Activated B cell treated with CpG ODN at 0.5 μM for 24 hours (primary cell): ENCODE data around the gene GNGT2. TPM values are rescaled to one million over a fixed set of nuclear protein-coding genes. Genes with fewer than 3 reads are reported as not detected.

Experiments
- ATAC-seq: fragments of 200-7000 bp; cut with Tn5 transposase; one replicate; pipeline ENCODE4 v1.10.0; 2021; ENCODE audit warnings: low read depth, mild to moderate bottlenecking, moderate library complexity
- CTCF ChIA-PET: fragments of 350-600 bp; sonication (Branson Sonifier 250); formaldehyde crosslinking; loops from one replicate; lab custom pipeline; 2021; ENCODE audit warnings: antibody characterized with exemption; lab: Charles Lee
- POLR2A ChIA-PET: fragments of 350-600 bp; sonication (Branson Sonifier 250); formaldehyde crosslinking; loops from one replicate; lab custom pipeline; 2021; ENCODE audit warnings: antibody characterized with exemption; lab: Charles Lee
- DNase-seq: peaks from one replicate; pipeline ENCODE4 v3.0.0; 2022
- H3K27ac Mint-ChIP-seq: one replicate; pipeline ENCODE4 v1.8.0; 2020; ENCODE audit warnings: mixed read lengths
- H3K27me3 Mint-ChIP-seq: one replicate; pipeline ENCODE4 v1.8.0; 2021; ENCODE audit warnings: mixed read lengths
- H3K36me3 Mint-ChIP-seq: one replicate; pipeline ENCODE4 v1.8.0; 2021; ENCODE audit warnings: low read depth, mixed read lengths
- H3K4me1 Mint-ChIP-seq: one replicate; pipeline ENCODE4 v1.8.0; 2021; ENCODE audit warnings: mixed read lengths
- H3K4me3 Mint-ChIP-seq: one replicate; pipeline ENCODE4 v1.8.0; 2020; ENCODE audit warnings: mild to moderate bottlenecking, mixed read lengths
- H3K9me3 Mint-ChIP-seq: one replicate; pipeline ENCODE4 v1.8.0; 2020; ENCODE audit warnings: mixed read lengths
- intact Hi-C: fragments of 100-400 bp; cut with micrococcal nuclease; formaldehyde crosslinking; loops from one replicate; pipeline ENCODE4 v1.15.1; 2024
- total RNA-seq: library from RNA; stranded (reverse); gene quantifications from 2 replicates; pipeline ENCODE4 v1.2.3, GENCODE V29; 2022
- TF ChIP-seq, protein P1 (sequence below): fragments of 200-600 bp; IDR thresholded peaks from one replicate; pipeline ENCODE4 v1.8.0; 2022; ENCODE audit warnings: antibody characterized with exemption, mild to moderate bottlenecking

The GNGT2 gene
- total RNA-seq, 1 donor from 2014 or later, result 9.8 TPM

DNA sequence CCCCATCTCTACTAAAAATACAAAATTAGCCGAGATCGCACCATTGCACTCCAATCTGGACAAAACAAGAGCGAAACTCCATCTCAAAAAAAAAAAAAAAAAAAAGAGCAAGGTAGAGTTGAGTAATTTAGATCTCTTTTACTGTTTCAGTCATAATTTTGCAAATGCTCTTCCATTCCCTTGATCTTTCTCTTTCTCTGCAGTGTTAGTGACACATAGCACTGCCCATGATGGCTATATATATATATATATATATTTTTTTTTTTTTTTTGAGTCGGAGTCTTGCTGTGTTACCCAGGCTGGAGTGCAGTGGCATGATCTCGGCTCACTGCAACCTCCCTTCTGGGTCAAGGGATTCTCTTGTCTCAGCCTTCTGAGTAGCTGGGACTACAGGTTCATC, 32.4 kb upstream of the GNGT2 start:
- no peaks in the 10 kb centered on the region for H3K9me3 Mint-ChIP-seq
- POLR2A ChIA-PET, result no interaction called here
- CTCF ChIA-PET, result no interaction called here
- H3K4me3 Mint-ChIP-seq, result no peak overlapping the region
- TF ChIP-seq, protein P1, sequence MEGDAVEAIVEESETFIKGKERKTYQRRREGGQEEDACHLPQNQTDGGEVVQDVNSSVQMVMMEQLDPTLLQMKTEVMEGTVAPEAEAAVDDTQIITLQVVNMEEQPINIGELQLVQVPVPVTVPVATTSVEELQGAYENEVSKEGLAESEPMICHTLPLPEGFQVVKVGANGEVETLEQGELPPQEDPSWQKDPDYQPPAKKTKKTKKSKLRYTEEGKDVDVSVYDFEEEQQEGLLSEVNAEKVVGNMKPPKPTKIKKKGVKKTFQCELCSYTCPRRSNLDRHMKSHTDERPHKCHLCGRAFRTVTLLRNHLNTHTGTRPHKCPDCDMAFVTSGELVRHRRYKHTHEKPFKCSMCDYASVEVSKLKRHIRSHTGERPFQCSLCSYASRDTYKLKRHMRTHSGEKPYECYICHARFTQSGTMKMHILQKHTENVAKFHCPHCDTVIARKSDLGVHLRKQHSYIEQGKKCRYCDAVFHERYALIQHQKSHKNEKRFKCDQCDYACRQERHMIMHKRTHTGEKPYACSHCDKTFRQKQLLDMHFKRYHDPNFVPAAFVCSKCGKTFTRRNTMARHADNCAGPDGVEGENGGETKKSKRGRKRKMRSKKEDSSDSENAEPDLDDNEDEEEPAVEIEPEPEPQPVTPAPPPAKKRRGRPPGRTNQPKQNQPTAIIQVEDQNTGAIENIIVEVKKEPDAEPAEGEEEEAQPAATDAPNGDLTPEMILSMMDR, result no peak
- peaks cover 14% of the 10 kb centered on the region for H3K27me3 Mint-ChIP-seq
- intact Hi-C loops, result no loop called here
- H3K27ac Mint-ChIP-seq, result no peak overlapping the region
- H3K4me1 Mint-ChIP-seq, result no peaks in the 10 kb centered on the region
- ATAC-seq (no peak), DNase-seq (no peak)
- no peaks in the 10 kb centered on the region for H3K36me3 Mint-ChIP-seq

DNA sequence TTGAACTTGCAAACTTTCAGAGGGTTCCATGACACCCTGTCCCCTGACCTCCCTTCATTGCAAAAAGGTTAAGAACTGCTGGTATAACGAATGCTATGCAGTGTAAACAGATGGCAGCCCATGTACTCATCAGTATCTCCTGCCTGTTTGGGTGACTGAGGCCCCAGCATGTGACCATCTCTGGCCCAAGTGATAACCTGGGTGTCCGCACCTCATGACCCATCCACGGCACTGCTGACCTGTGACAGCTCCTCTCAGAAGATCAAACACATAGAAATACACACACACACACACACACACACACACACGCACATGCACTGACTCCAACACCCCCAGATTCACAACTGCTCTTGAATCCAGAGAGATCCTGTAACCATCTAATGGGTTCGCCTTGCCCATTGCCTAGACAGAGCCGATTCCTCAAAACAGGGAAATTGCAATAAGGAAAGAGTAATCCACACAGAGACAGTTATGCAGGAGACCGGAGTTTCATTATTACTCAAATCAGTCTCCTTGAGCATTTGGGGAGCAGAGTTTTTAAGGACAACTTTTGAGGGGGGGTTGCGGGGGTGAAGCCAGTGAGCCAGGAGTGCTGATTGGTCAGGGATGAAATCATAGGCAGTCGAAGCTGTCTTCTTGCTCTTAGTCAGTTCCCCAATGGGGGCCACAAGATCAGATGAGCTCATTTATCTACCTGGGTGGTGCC, 31.5 kb upstream of the GNGT2 start:
- Mint-ChIP-seq H3K9me3 (no peaks in the 10 kb centered on the region), H3K4me3 (no peak overlapping the region), H3K27ac (no peak overlapping the region), H3K4me1 (no peaks in the 10 kb centered on the region), H3K36me3 (no peaks in the 10 kb centered on the region), H3K27me3 (peaks cover 10% of the 10 kb centered on the region)
- CTCF ChIA-PET, result no interaction called here
- TF ChIP-seq, protein P1, result no peak
- no peak for ATAC-seq
- no peak for DNase-seq
- POLR2A ChIA-PET, result no interaction called here
- intact Hi-C loops, result no loop called here

DNA sequence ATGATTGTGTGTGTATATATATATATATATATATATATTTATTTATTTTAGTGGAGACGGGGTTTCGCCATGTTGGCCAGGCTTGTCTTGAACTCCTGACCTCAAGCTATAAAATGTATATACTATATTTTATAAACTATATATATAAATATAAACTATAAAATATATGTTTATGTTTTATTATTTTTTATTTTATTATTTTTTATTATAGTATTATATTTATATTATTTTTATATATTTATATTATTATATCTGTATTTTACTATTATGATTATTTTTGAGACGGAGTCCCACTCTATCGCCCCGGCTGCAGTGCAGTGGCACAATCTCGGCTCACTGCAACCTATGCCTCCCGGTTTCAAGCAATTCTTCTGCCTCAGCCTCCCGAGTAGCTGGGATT, 30.7 kb upstream of the GNGT2 start:
- no peaks in the 10 kb centered on the region for H3K4me1 Mint-ChIP-seq
- ChIA-PET POLR2A (interaction anchor here (1.4 kb wide), 1 partner anchor 49 kb away, joined by 5 read pairs; no protein-coding TSS in a partner anchor), CTCF (interaction anchor here (0.9 kb wide), 1 partner anchor 14 kb away, joined by 4 read pairs; no protein-coding TSS in a partner anchor)
- H3K9me3 Mint-ChIP-seq, result no peaks in the 10 kb centered on the region
- DNase-seq, result no peak
- H3K27me3 Mint-ChIP-seq, result peaks cover 4% of the 10 kb centered on the region
- H3K36me3 Mint-ChIP-seq, result no peaks in the 10 kb centered on the region
- intact Hi-C loops, result no loop called here
- H3K27ac Mint-ChIP-seq, result no peak overlapping the region
- TF ChIP-seq, protein P1, result no peak
- ATAC-seq, result no peak
- H3K4me3 Mint-ChIP-seq, result no peak overlapping the region

DNA sequence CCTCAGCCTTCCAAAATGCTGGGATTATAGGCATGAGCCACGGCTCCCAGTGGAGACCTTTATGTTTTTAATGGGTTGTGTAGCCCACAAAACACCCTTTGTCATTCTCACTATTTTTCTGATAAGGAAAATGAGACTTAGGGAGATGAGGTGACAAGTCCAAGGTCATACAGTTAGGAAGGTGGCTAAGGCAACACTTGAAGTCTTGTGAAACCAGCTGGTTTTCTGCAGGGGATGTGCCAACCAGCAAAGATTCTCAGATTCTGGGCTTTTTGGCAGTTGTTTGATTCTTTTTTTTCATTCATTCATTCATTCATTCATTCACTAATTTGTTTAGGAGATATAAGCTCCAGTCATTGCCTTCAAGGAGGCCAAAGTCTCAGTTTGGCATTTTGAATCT, 30.2 kb upstream of the GNGT2 start:
- intact Hi-C loops, result no loop called here
- CTCF ChIA-PET, result interaction anchor here (0.9 kb wide), 1 partner anchor 13 kb away, joined by 4 read pairs; no protein-coding TSS in a partner anchor
- H3K27me3 Mint-ChIP-seq, result peaks cover 4% of the 10 kb centered on the region
- POLR2A ChIA-PET, result interaction anchor here (1.1 to 1.4 kb wide), 2 partner anchors 49 to 125 kb away, joined by 5 read pairs; no protein-coding TSS in a partner anchor
- H3K4me3 Mint-ChIP-seq, result no peak overlapping the region
- TF ChIP-seq, protein P1, result no peak
- DNase-seq (no peak), ATAC-seq (no peak)
- no peak overlapping the region for H3K27ac Mint-ChIP-seq
- H3K4me1 Mint-ChIP-seq, result no peaks in the 10 kb centered on the region
- no peaks in the 10 kb centered on the region for H3K9me3 Mint-ChIP-seq
- H3K36me3 Mint-ChIP-seq, result no peaks in the 10 kb centered on the region

DNA sequence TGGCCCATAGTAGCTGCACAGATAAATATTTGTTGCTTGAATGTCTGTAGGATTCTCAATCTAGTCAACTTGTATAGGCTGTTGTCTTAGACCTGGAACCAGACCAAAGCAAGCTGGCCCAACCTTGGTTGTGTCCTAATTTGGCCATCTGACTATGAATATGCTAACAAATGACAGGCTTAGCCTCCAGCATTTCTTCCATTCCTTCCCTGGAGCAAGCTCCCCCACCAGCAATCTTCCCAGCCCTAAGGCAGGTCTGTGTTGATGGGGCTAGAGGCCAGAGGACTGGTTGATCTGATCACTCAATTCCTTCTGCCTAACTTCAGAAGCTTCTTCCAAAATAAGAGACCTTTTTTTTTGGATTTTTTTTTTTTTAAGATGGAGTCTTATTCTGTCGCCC, 29.6 kb upstream of the GNGT2 start:
- no peak overlapping the region for H3K4me3 Mint-ChIP-seq
- POLR2A ChIA-PET, result interaction anchor here (1.1 to 1.4 kb wide), 2 partner anchors 48 to 125 kb away, joined by 5 read pairs; no protein-coding TSS in a partner anchor
- no peak for ATAC-seq
- TF ChIP-seq, protein P1, result no peak
- peaks cover 4% of the 10 kb centered on the region for H3K27me3 Mint-ChIP-seq
- no peak overlapping the region for H3K27ac Mint-ChIP-seq
- CTCF ChIA-PET, result no interaction called here
- H3K4me1 Mint-ChIP-seq, result no peaks in the 10 kb centered on the region
- H3K36me3 Mint-ChIP-seq, result no peaks in the 10 kb centered on the region
- intact Hi-C loops, result no loop called here
- no peaks in the 10 kb centered on the region for H3K9me3 Mint-ChIP-seq
- DNase-seq, result no peak
